DLD1 (cell line): Measurements from ENCODE around the gene PRDM5.

ENCODE experiments used
- in situ Hi-C: cut with HindIII; loops from 2 replicates; pipeline ENCODE4 v1.10.0; 2017; ENCODE audit warnings: low sequenced_read_pairs

PRDM5 gene

GRCh38 chr4:120915336-120915735 lies 7.2 kb downstream of the PRDM5 start:
- in situ Hi-C loops = no loop called here

GRCh38 chr4:120903419-120903818 lies 19.1 kb downstream of the PRDM5 start:
- in situ Hi-C loops = no loop called here

GRCh38 chr4:120902925-120903324 lies 19.6 kb downstream of the PRDM5 start:
- in situ Hi-C loops = no loop called here

GRCh38 chr4:120901731-120902130 lies 20.8 kb downstream of the PRDM5 start:
- in situ Hi-C loops = no loop called here

GRCh38 chr4:120897981-120898719 lies 24.4 kb downstream of the PRDM5 start:
- in situ Hi-C loops = no loop called here

GRCh38 chr4:120895554-120895953 lies 27.0 kb downstream of the PRDM5 start:
- in situ Hi-C loops = no loop called here

- in situ Hi-C loops = no loop called here
Measured at GRCh38 chr4:120893314-120893713, 29.2 kb downstream of the PRDM5 start.

GRCh38 chr4:120886191-120886590 lies 36.3 kb downstream of the PRDM5 start:
- in situ Hi-C loops = no loop called here

- in situ Hi-C loops = no loop called here
Measured at GRCh38 chr4:120881846-120882245, 40.7 kb downstream of the PRDM5 start.

GRCh38 chr4:120881351-120881750 lies 41.2 kb downstream of the PRDM5 start:
- in situ Hi-C loops = no loop called here

- in situ Hi-C loops = no loop called here
Measured at GRCh38 chr4:120877021-120877420, 45.5 kb downstream of the PRDM5 start.

- in situ Hi-C loops = no loop called here
Measured at GRCh38 chr4:120874792-120875774, 47.4 kb downstream of the PRDM5 start.

- in situ Hi-C loops = no loop called here
Measured at GRCh38 chr4:120873554-120873953, 49.0 kb downstream of the PRDM5 start.

- in situ Hi-C loops = no loop called here
Measured at GRCh38 chr4:120871173-120871572, 51.4 kb downstream of the PRDM5 start.

GRCh38 chr4:120870279-120870673 lies 52.2 kb downstream of the PRDM5 start:
- in situ Hi-C loops = no loop called here

- in situ Hi-C loops = no loop called here
Measured at GRCh38 chr4:120869613-120870278, 52.8 kb downstream of the PRDM5 start.

GRCh38 chr4:120867506-120867905 lies 55.0 kb downstream of the PRDM5 start:
- in situ Hi-C loops = no loop called here

- in situ Hi-C loops = no loop called here
Measured at GRCh38 chr4:120865985-120866384, 56.5 kb downstream of the PRDM5 start.

- in situ Hi-C loops = no loop called here
Measured at GRCh38 chr4:120864969-120865368, 57.6 kb downstream of the PRDM5 start.

GRCh38 chr4:120862432-120862831 lies 60.1 kb downstream of the PRDM5 start:
- in situ Hi-C loops = no loop called here

GRCh38 chr4:120861852-120862251 lies 60.7 kb downstream of the PRDM5 start:
- in situ Hi-C loops = no loop called here
